IMR-90 (cell line): ENCODE measurements around the gene ATXN1.

Experiments
- CEBPB ChIP-seq: IDR thresholded peaks from 2 replicates; pipeline ENCODE4 v1.6.1; 2012; ENCODE audit warnings: low read depth, low read length, improper control_type of control experiment
- CTCF ChIP-seq: conservative IDR thresholded peaks from 2 replicates; pipeline ENCODE4 v1.5.1; 2012; ENCODE audit warnings: mild to moderate bottlenecking, low read depth, low read length, improper control_type of control experiment
- FOS ChIP-seq: fragments of 150-350 bp; IDR thresholded peaks from 2 replicates; pipeline ENCODE4 v1.6.1; 2016; ENCODE audit warnings: low read depth, low read length
- MAFK ChIP-seq: IDR thresholded peaks from 2 replicates; pipeline ENCODE4 v1.6.1; 2012; ENCODE audit warnings: low read depth, low read length, improper control_type of control experiment
- MAZ ChIP-seq: IDR thresholded peaks from 2 replicates; pipeline ENCODE4 v1.6.1; 2012; ENCODE audit warnings: low read depth, mild to moderate bottlenecking, low read length, improper control_type of control experiment, moderate library complexity, borderline replicate concordance
- MXI1 ChIP-seq: IDR thresholded peaks from 2 replicates; pipeline ENCODE4 v1.6.1; 2012; ENCODE audit warnings: low read depth, mild to moderate bottlenecking, low read length, moderate library complexity, borderline replicate concordance
- NFE2L2 ChIP-seq: fragments of 150-350 bp; IDR thresholded peaks from 2 replicates; pipeline ENCODE4 v1.6.1; 2016; ENCODE audit warnings: low read depth, mild to moderate bottlenecking, low read length
- POLR2A ChIP-seq: IDR thresholded peaks from 2 replicates; pipeline ENCODE4 v1.6.1; 2012; ENCODE audit warnings: mild to moderate bottlenecking, low read depth, low read length
- RAD21 ChIP-seq: IDR thresholded peaks from 2 replicates; pipeline ENCODE4 v1.6.1; 2012; ENCODE audit warnings: low read length, improper control_type of control experiment
- RCOR1 ChIP-seq: IDR thresholded peaks from 2 replicates; pipeline ENCODE4 v1.6.1; 2012; ENCODE audit warnings: mild to moderate bottlenecking, low read length, improper control_type of control experiment; ENCODE audit not compliant: insufficient replicate concordance
- RFX5 ChIP-seq: IDR thresholded peaks from 2 replicates; pipeline ENCODE4 v1.8.0; 2012; ENCODE audit warnings: low read depth, mild to moderate bottlenecking, low read length, moderate library complexity
- SMC3 ChIP-seq: fragments of 150-350 bp; IDR thresholded peaks from 2 replicates; pipeline ENCODE4 v1.6.1; 2016; ENCODE audit warnings: low read depth, mild to moderate bottlenecking, antibody characterized with exemption, low read length, moderate library complexity
- USF2 ChIP-seq: fragments of 150-350 bp; IDR thresholded peaks from 2 replicates; pipeline ENCODE4 v1.6.1; 2017; ENCODE audit warnings: mild to moderate bottlenecking, antibody characterized with exemption, low read length, low read depth
- TF ChIP-seq, protein P1 (sequence below): fragments of 150-350 bp; IDR thresholded peaks from 2 replicates; pipeline ENCODE4 v1.6.1; 2016; ENCODE audit warnings: low read depth, mild to moderate bottlenecking, low read length, moderate library complexity, borderline replicate concordance

- TF ChIP-seq CTCF (no peak), RFX5 (no peak), POLR2A (no peak), NFE2L2 (no peak), RAD21 (no peak; the same call in 1 of the 2 replicates), MAFK (no peak), SMC3 (peak; percentile 2; the same call in 1 of the 2 replicates), RCOR1 (no peak), FOS (peak; percentile 67), USF2 (no peak), MXI1 (no peak), CEBPB (peak; percentile 64), MAZ (no peak)
- TF ChIP-seq, protein P1, sequence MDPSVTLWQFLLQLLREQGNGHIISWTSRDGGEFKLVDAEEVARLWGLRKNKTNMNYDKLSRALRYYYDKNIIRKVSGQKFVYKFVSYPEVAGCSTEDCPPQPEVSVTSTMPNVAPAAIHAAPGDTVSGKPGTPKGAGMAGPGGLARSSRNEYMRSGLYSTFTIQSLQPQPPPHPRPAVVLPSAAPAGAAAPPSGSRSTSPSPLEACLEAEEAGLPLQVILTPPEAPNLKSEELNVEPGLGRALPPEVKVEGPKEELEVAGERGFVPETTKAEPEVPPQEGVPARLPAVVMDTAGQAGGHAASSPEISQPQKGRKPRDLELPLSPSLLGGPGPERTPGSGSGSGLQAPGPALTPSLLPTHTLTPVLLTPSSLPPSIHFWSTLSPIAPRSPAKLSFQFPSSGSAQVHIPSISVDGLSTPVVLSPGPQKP: no peak
Observed at GRCh38 chr6:16723826-16724225, 37.4 kb downstream of the ATXN1 start.
